Astrocyte of the cerebellum (primary cell): ENCODE data around the gene TKTL1.

Source experiments
- DNase-seq: peaks from one replicate; pipeline ENCODE4 v3.0.0-alpha.2; 2011; ENCODE audit warnings: low read depth
- H3K4me3 ChIP-seq: 2 replicates; pipeline ENCODE4 v1.5.1; 2011; ENCODE audit warnings: mild to moderate bottlenecking, low read depth, low read length, moderate library complexity
- in situ Hi-C: cut with HindIII; loops from 2 replicates; pipeline ENCODE4 v1.10.0; 2017; ENCODE audit warnings: low sequenced_read_pairs
- TF ChIP-seq, protein P1 (sequence below): IDR thresholded peaks from 2 replicates; pipeline ENCODE4 v1.5.1; 2012; ENCODE audit warnings: low read length, low read depth, moderate library complexity, mild to moderate bottlenecking; ENCODE audit errors: missing control alignments

The TKTL1 gene

DNA sequence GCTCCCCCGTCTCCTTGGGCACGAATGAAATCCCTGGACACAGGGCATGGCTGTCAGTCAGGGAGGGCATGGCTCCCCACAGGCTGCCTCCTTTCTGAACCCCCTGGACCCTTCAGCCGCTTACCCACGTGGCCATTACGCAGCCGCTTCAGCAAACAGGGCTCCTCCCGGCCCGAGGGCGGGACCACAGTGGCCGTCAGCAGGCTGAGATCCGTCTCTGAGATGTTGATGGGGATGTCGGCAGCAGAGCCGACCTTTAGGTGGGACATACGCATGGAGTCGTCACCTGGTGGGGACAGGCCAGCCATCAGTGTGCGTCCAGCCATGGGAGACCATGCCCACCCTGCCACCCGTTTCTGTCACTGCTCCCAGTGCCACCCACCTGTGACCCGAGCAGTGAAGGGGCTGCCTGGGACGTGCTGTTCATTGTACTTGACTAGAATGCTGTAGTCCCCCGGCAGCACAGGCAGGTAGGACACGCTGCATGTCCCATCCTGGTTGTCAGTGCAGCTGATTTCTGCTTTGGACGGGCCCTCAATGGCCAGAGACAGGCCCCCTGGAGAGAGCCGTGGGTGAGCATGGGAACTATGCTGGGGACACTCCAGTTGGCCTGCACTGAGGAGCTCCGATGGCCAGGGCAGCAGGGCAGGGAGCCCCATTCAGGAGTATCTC, 57.7 kb downstream of the TKTL1 start:
- in situ Hi-C loops, result no loop called here
- H3K4me3 ChIP-seq, result no peak overlapping the region
- DNase-seq, result no peak
- TF ChIP-seq, protein P1, sequence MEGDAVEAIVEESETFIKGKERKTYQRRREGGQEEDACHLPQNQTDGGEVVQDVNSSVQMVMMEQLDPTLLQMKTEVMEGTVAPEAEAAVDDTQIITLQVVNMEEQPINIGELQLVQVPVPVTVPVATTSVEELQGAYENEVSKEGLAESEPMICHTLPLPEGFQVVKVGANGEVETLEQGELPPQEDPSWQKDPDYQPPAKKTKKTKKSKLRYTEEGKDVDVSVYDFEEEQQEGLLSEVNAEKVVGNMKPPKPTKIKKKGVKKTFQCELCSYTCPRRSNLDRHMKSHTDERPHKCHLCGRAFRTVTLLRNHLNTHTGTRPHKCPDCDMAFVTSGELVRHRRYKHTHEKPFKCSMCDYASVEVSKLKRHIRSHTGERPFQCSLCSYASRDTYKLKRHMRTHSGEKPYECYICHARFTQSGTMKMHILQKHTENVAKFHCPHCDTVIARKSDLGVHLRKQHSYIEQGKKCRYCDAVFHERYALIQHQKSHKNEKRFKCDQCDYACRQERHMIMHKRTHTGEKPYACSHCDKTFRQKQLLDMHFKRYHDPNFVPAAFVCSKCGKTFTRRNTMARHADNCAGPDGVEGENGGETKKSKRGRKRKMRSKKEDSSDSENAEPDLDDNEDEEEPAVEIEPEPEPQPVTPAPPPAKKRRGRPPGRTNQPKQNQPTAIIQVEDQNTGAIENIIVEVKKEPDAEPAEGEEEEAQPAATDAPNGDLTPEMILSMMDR, result no peak

DNA sequence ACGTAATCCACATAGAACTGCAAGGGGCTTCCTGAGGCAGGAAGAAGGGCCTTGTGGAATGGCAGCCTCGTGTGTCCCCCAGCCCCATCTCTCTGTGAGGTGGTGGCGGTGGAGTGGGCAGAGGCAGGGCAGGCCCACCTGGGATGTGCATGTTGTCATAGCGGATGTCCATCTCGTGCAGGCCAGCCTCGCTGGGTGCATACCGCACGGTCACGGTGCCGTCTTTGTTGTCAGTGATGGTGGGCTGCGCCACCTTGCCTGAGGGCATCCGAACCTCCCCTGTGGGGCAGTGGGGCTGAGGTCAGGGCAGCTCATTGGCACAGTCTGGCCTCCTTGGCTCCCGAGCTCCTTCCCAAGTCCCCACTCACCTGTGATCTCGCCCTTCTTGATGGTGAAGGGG, 58.4 kb downstream of the TKTL1 start:
- TF ChIP-seq, protein P1, result no peak

DNA sequence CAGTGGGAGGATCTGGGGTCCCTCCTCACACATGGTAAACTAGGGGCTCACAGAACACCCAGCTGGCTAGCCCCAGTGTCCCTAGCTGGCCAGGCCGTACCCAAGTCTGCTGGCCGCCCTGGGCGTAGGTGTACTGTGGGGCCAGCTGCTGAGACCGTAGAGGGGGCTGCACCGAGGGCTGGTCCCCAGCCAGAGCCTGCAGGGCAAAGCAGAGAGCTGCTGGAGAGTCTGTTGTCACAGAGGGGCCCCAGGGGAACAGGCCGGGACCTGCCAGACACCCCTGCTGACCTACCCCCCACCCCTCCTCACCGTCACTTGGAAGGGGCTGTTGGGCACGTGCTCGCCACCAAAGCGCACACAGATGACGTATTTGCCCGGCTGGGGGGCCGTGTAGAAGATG, 58.9 kb downstream of the TKTL1 start:
- no peak for DNase-seq
- TF ChIP-seq, protein P1, result no peak
- H3K4me3 ChIP-seq, result no peak overlapping the region
- in situ Hi-C loops, result no loop called here

More for the DNA sequence above, 58.4 kb downstream of the TKTL1 start:
- in situ Hi-C loops, result no loop called here
- no peak overlapping the region for H3K4me3 ChIP-seq
- no peak for DNase-seq

DNA sequence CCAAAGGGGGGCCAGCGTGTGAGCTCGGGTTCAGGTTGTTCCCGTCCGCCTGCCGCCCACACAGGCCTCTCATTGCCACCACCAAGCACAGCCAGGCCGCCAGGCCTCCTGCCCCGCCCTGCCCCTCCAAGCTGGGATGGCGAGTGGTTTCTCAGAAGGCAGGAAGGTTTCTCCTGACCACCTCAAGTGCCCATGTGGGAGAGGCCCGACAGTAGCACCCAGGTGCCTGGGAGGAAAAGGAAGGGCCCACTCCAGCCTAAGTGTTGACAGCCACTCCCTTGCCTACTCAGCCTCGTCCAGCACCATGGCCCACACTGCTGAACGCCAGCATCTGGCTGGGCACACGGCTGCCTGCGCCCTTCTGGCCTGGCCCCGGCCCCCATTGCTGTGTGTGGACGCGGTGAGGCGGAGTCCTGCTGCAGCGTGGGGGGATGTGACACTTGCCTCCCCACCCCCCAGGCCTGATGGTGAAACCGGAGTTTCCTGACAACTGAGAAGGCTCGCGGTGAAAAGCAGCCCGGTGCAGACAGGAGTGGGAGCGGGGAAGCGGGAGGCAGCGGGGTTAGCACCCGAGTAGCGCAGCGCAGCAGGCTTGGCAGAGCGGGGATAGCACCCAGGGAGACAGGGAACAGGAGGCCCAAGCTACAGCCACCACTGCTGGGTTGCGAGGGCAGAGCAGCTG, 59.6 kb downstream of the TKTL1 start:
- no peak overlapping the region for H3K4me3 ChIP-seq
- TF ChIP-seq, protein P1, result no peak
- no peak for DNase-seq
- in situ Hi-C loops, result no loop called here

DNA sequence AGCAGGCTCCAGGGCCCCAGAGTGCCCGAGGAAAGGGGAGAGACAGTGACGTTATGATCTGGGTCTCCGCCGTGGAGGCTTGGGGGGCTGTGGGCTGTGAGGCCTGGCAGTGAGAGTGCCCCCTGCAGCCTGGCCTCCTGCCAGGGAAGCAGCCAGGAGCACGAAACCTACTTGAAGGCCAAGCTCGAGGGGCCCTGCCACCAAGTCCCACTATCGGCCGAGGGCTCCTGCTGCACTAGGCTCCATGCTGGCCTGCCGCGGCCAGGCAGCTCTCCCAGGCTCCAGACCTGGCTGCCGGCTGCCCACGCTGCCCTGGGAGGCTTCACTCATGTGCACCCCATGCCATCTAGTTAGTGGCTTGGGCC, 60.2 kb downstream of the TKTL1 start:
- DNase-seq, result no peak
- TF ChIP-seq, protein P1, result no peak
- no peak overlapping the region for H3K4me3 ChIP-seq
- in situ Hi-C loops, result no loop called here

DNA sequence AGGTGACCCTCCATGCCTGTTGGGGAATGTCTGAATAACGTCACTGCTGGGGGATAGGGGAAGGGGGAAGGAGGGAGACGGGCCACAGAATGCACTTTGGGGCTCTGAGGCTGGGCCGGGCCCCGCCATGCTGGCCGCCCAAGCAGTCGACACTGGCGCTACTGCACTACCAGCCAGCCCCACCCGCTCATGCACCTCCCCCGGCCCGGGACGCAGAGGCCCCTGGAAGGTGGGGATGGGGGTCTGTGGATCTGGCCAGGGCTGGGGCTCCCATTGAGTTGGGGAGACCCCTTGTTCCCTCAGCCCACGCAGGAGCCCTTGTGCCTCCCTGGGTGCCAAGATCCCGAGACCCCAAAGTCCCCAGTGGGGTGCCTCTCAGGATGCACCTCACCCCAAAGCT, 61.0 kb downstream of the TKTL1 start:
- DNase-seq, result no peak
- TF ChIP-seq, protein P1, result no peak
- in situ Hi-C loops, result no loop called here
- no peak overlapping the region for H3K4me3 ChIP-seq
